B cell (primary cell): ENCODE data around the gene CLDN24.

ENCODE experiments used
- CTCF ChIP-seq: fragments of 200-600 bp; IDR thresholded peaks from one replicate; pipeline ENCODE4 v1.8.0; 2022; ENCODE audit warnings: antibody characterized with exemption, mild to moderate bottlenecking
- EZH2 ChIP-seq: IDR thresholded peaks from 2 replicates; pipeline ENCODE4 v1.6.1; 2012; ENCODE audit warnings: borderline replicate concordance, low read depth, mild to moderate bottlenecking, moderate library complexity, low read length; ENCODE audit not compliant: insufficient read depth, poor library complexity, severe bottlenecking

GRCh38 chr4:183335369-183335940, 13.2 kb upstream of the CLDN24 start:
- TF ChIP-seq EZH2: no peak
- TF ChIP-seq CTCF: no peak
